D721Med (cell line): ENCODE results near the gene TAOK1.

Experiments used
- DNase-seq: peaks from one replicate; pipeline ENCODE4 v3.0.0; 2011; ENCODE audit warnings: low spot score; ENCODE audit not compliant: insufficient read length
- FAIRE-seq: peaks from 2 replicates; lab custom pipeline; 2011; peaks lifted over from hg19 to GRCh38; lab: Jason Lieb, UNC
- CTCF ChIP-seq: IDR thresholded peaks from 2 replicates; pipeline ENCODE4 v1.5.1; 2012; ENCODE audit warnings: mild to moderate bottlenecking, control low read depth; ENCODE audit not compliant: insufficient read depth; ENCODE audit errors: missing control alignments

Gene TAOK1

GRCh38 chr17:29578626-29579485 is 188.7 kb downstream of the TAOK1 start:
- DNase-seq (no peak), FAIRE-seq (no peak)
- TF ChIP-seq CTCF, result no peak

DNA sequence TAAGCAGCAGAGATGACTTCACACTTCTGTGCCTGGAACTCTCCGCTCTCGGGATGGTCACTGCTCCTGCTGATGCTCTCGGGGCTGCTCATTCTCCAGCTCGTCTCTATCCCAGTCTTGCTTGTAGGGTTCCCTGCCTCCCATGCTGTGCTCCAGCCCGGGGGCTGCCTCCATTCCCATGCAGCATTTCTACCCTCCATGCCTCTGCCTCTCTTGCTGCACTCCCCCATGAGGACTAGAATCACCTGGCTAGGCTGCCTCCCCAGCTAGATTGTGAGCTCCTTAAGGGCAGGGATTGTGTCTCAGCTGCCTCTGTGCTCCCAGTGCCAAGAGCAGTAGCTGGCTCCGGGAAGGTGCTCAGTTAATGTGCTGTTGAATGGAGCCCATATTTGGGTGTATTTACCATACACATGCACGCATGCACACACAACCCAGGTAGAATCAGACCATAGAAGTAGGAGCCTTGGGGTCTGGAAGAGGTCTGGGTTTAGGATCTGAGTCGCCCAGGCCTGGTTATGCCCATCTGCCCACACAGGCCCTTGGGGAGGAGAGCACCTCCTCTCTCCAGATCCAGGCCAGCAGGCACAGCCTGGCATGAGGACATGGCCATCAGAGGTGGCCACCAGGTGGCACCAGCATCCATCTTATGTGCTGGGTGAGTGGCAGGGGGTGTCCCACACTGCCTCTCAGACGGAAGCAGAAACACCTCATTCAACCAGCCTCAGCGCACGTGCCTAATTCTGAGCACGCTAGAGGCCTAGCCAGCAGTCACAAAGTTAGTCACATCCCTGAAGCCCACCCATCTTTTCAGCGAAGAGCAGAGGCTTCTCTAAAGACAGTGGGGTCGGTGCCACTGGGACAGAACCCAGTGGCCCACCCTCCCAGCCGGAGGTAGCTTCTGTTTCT is 190.0 kb downstream of the TAOK1 start:
- FAIRE-seq, result no peak
- peak; percentile 98 for TF ChIP-seq CTCF
- peak; percentile 93 for DNase-seq

DNA sequence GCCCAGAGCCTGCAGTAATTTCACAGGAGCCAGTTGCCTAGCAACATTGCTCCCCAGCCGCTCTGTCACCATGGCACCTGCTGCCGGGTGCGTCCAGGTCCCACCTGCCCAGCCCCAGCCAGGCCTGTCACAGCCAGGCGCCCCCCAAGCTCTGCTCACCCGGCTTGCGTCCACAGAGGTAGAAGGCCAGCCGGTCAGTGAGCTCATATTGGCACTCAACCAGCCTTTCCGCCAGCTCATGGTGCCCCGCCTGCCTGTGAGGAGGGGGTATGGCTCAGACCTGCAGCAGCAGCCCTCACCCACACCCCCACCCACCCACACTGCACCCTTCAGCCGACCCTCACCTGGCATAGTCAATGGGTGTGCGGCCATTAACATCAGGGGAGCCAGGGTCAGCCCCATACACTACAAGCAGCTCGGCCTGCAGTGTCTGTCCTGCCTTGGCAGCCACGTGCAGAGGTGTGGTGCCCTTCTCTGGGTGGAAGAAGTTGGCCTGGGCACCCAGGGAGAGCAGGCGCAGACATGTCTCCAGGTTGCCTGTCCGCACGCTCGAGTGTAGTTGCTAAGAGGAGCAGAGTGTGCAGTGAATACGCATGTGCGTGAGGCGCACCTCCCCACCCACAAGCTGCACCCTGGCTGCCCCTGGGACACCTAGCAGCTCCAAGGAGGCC is 191.6 kb downstream of the TAOK1 start:
- no peak for TF ChIP-seq CTCF
- no peak for DNase-seq
- no peak for FAIRE-seq

- FAIRE-seq (no peak), DNase-seq (no peak)
- no peak for TF ChIP-seq CTCF
Observed at GRCh38 chr17:29582254-29582765, 192.1 kb downstream of the TAOK1 start.

- DNase-seq (no peak), FAIRE-seq (no peak)
- no peak for TF ChIP-seq CTCF
Observed at GRCh38 chr17:29582772-29583171, 192.6 kb downstream of the TAOK1 start.

DNA sequence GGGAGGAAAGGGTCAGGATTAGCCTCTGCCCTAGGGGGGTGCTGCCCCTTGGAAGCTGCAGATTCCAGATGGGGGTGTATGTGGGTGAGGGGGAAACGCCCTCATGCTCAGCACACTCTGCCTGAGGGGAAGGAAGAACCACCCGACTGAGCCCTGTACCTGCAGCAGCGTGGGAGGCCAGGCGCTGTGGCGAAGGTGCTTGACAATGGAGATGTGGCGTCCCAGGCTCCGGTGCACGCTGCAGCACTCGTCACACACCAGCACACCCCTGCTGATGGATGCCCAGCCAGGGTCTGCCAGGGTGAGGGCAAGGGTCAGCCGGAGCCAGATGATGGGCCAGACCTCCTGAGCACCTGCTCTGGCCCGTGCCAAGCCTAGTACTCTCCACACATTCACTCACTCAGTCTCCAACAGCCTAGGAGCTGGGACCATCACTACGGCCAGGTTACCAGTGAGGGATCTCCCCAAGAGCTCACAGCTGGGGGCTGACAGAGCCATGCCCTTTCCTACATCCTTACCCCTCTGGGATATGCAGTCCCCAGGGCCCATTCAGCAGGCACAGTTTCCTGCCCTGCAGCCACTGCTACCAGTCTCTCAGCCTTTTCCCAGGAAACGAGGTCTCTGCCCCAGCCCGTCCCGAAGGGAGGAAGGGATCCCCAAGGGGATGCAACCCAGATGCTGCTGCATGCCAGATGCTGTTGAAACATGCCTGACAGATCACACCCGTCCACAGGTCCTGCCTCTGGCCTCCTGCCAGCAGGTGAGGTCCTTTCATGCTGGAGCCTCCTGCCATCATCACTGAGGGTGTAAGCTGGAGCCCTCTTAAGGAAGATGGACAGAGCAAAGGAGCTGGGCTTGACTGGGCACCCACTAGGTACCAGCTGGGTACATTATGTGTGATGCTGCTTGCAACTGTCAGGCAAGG is 193.4 kb downstream of the TAOK1 start:
- TF ChIP-seq CTCF, result no peak
- FAIRE-seq (no peak), DNase-seq (no peak)
